ENCODE results near the gene SLC2A13.

DNA sequence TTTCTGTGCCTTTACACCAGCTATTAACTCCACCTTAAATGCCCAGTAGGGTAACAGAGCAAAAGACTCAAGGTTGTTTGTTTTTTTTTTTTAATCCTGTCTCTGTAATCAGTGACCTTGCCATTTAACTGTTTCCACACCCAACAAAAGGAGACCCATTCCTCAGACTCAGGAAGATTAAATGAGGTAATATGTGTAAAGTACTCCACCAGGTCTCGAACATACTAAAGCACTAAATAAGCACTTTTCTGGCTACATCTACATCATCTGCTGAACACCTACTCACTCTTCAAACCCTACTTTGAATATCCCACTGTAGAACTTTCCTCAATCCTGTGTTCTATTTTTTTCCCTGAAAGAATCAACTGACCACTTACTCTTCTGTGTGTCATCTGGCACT, 4.1 kb downstream of the SLC2A13 start:
- TF ChIP-seq, protein P1, sequence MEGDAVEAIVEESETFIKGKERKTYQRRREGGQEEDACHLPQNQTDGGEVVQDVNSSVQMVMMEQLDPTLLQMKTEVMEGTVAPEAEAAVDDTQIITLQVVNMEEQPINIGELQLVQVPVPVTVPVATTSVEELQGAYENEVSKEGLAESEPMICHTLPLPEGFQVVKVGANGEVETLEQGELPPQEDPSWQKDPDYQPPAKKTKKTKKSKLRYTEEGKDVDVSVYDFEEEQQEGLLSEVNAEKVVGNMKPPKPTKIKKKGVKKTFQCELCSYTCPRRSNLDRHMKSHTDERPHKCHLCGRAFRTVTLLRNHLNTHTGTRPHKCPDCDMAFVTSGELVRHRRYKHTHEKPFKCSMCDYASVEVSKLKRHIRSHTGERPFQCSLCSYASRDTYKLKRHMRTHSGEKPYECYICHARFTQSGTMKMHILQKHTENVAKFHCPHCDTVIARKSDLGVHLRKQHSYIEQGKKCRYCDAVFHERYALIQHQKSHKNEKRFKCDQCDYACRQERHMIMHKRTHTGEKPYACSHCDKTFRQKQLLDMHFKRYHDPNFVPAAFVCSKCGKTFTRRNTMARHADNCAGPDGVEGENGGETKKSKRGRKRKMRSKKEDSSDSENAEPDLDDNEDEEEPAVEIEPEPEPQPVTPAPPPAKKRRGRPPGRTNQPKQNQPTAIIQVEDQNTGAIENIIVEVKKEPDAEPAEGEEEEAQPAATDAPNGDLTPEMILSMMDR (IDR thresholded peaks at IDR 0.05; ENCODE audit: insufficient read depth, low read length, poor library complexity, severe bottlenecking), result no peak
- TF ChIP-seq EZH2phosphoT487 (conservative IDR thresholded peaks at IDR 0.05; ENCODE audit: low read length), result no peak
